ENCODE measurements around the gene IFITM1. TPM values are rescaled to one million over a fixed set of nuclear protein-coding genes. Genes with fewer than 3 reads are reported as not detected.

IFITM1 gene
- polyA plus RNA-seq, 1 donor (not counting 4 experiments of a cell fraction or from before 2014, with no cell fraction given) = 333 TPM

DNA sequence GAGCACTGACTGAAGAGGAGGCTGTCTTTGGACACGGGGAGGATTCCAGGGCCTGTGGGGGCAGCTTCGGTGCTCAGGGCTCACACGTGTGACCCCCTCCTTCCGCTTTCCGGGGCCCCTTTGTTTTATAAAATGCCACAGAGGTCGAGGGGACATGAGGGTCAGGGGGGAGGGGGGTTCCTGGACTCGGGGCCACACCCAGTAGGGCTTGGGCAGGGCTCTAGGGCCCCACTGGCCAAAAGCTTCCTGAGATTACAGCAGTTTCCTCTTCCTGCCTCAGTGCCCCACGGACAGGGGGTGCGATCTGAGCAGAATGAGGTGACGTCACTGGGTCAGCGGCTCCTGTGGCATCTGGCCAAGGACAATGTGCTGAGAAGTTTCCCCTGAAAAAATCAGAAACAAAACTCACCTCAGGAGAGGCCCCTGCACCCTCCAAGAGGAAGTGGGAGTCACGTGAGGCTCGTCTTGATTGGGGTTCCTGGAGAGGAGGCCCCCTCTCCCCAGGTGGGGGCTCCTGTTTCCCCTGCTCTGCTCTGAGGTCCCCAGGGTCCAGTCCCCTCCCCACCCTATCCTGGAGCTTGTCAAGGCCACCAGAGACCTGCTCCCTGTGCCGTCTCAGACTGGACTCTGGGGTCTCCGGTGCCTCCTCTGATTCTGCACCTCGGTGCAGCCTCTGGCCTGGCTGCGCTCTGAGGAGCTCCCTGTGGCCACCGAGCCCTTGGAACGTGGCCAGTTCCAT is 13.2 kb downstream of the IFITM1 start:
- FAIRE-seq (no peak), DNase-seq (ENCODE audit: low read depth, low spot score) (no peak)
- H3K9ac ChIP-seq (ENCODE audit: control insufficient read depth, extremely low read depth, insufficient read depth, low read length) = no peak overlapping the region
- no peak overlapping the region for H3K27ac ChIP-seq (ENCODE audit: control insufficient read depth, insufficient read depth, low read length)
- TF ChIP-seq, protein P1, sequence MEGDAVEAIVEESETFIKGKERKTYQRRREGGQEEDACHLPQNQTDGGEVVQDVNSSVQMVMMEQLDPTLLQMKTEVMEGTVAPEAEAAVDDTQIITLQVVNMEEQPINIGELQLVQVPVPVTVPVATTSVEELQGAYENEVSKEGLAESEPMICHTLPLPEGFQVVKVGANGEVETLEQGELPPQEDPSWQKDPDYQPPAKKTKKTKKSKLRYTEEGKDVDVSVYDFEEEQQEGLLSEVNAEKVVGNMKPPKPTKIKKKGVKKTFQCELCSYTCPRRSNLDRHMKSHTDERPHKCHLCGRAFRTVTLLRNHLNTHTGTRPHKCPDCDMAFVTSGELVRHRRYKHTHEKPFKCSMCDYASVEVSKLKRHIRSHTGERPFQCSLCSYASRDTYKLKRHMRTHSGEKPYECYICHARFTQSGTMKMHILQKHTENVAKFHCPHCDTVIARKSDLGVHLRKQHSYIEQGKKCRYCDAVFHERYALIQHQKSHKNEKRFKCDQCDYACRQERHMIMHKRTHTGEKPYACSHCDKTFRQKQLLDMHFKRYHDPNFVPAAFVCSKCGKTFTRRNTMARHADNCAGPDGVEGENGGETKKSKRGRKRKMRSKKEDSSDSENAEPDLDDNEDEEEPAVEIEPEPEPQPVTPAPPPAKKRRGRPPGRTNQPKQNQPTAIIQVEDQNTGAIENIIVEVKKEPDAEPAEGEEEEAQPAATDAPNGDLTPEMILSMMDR (optimal IDR thresholded peaks at IDR 0.05 in 1 of 3, IDR thresholded peaks at IDR 0.05 in 1 of 3, conservative IDR thresholded peaks at IDR 0.05 in 1 of 3; ENCODE audit: extremely low read depth in 1 of 3, insufficient read depth in 2 of 3, low read length in 3 of 3) = no peak
- TF ChIP-seq EZH2 (IDR thresholded peaks at IDR 0.05; ENCODE audit: low read length) = no peak
- H3K9me3 ChIP-seq (ENCODE audit: control insufficient read depth, low read depth, low read length) = no peaks in the 10 kb centered on the region
- no peaks in the 10 kb centered on the region for H4K20me1 ChIP-seq (ENCODE audit: control insufficient read depth, extremely low read depth, insufficient read depth, low read length)
- H2AFZ ChIP-seq (ENCODE audit: control insufficient read depth, low read length) = no peak overlapping the region
- no peak overlapping the region for H3K4me3 ChIP-seq (ENCODE audit: control insufficient read depth in 2 of 3, extremely low read depth in 1 of 3, insufficient read depth in 2 of 3, low read depth in 1 of 3, low read length in 3 of 3)
- no peaks in the 10 kb centered on the region for H3K9me1 ChIP-seq (ENCODE audit: control insufficient read depth, extremely low read depth, insufficient read depth, low read length)
- H3K27me3 ChIP-seq (ENCODE audit: control insufficient read depth, extremely low read depth, insufficient read depth, low read length) = peaks cover 7% of the 10 kb centered on the region
- dilution Hi-C loops (cut with MboI; ENCODE audit: extremely low pct_ligation_motif_present, low sequenced_read_pairs) = no loop called here
- H3K4me2 ChIP-seq (ENCODE audit: control insufficient read depth, extremely low read depth, insufficient read depth, low read depth, low read length) = no peak overlapping the region
- no peaks in the 10 kb centered on the region for H3K4me1 ChIP-seq (ENCODE audit: control insufficient read depth, extremely low read depth, insufficient read depth, low read length)
- no peaks in the 10 kb centered on the region for H3K79me2 ChIP-seq (ENCODE audit: control insufficient read depth, insufficient read depth, low read length)
- no peaks in the 10 kb centered on the region for H3K36me3 ChIP-seq (ENCODE audit: control insufficient read depth in 2 of 2, extremely low read depth in 1 of 2, insufficient read depth in 2 of 2, low read length in 2 of 2)

DNA sequence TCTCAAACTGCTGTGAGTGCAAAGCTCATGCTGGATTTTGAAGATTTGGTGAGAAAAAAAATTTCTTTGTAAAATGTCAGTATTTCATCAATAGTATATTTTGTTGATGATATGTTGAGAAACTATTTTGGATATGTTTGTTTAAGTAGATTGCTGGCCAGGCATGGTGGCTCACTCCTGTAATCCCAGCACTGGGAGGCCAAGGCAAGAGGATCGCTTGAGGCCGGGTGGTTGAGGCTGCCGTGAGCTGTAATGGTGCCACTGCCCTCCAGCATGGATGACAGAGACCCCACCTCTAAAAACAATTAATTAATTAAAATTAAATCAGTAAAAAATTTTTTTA is 13.7 kb downstream of the IFITM1 start:
- Histone ChIP-seq H4K20me1 (ENCODE audit: control insufficient read depth, extremely low read depth, insufficient read depth, low read length) (no peaks in the 10 kb centered on the region), H3K27ac (ENCODE audit: control insufficient read depth, insufficient read depth, low read length) (no peak overlapping the region), H3K79me2 (ENCODE audit: control insufficient read depth, insufficient read depth, low read length) (no peaks in the 10 kb centered on the region), H3K4me1 (ENCODE audit: control insufficient read depth, extremely low read depth, insufficient read depth, low read length) (no peaks in the 10 kb centered on the region), H3K4me3 (ENCODE audit: control insufficient read depth in 2 of 3, extremely low read depth in 1 of 3, insufficient read depth in 2 of 3, low read depth in 1 of 3, low read length in 3 of 3) (no peak overlapping the region), H3K27me3 (ENCODE audit: control insufficient read depth, extremely low read depth, insufficient read depth, low read length) (peaks cover 7% of the 10 kb centered on the region), H2AFZ (ENCODE audit: control insufficient read depth, low read length) (no peak overlapping the region), H3K9ac (ENCODE audit: control insufficient read depth, extremely low read depth, insufficient read depth, low read length) (no peak overlapping the region), H3K9me1 (ENCODE audit: control insufficient read depth, extremely low read depth, insufficient read depth, low read length) (no peaks in the 10 kb centered on the region), H3K36me3 (ENCODE audit: control insufficient read depth in 2 of 2, extremely low read depth in 1 of 2, insufficient read depth in 2 of 2, low read length in 2 of 2) (no peaks in the 10 kb centered on the region), H3K4me2 (ENCODE audit: control insufficient read depth, extremely low read depth, insufficient read depth, low read depth, low read length) (no peak overlapping the region), H3K9me3 (ENCODE audit: control insufficient read depth, low read depth, low read length) (no peaks in the 10 kb centered on the region)
- TF ChIP-seq EZH2 (IDR thresholded peaks at IDR 0.05; ENCODE audit: low read length) = no peak
- TF ChIP-seq, protein P1 (optimal IDR thresholded peaks at IDR 0.05 in 1 of 3, IDR thresholded peaks at IDR 0.05 in 1 of 3, conservative IDR thresholded peaks at IDR 0.05 in 1 of 3; ENCODE audit: extremely low read depth in 1 of 3, insufficient read depth in 2 of 3, low read length in 3 of 3) = no peak
- DNase-seq (ENCODE audit: low read depth, low spot score) = no peak
- dilution Hi-C loops (cut with MboI; ENCODE audit: extremely low pct_ligation_motif_present, low sequenced_read_pairs) = no loop called here
- no peak for FAIRE-seq

All from keratinocyte (primary cell).